Upper lobe of left lung (tissue), 4 donors: ENCODE measurements around the gene CFAP92.

Experiments
- EP300 ChIP-seq, 4 donors: sonication (generic); formaldehyde crosslinking; IDR thresholded peaks; one replicate each; pipeline ENCODE4 v1.5.1; 2017; ENCODE audit warnings: antibody characterized with exemption in 4 of 4, control low read depth in 2 of 4
- POLR2A ChIP-seq, 4 donors: fragments of 450-650 bp; IDR thresholded peaks; one replicate each; pipeline ENCODE4 v1.5.1; 2016 to 2017; ENCODE audit warnings: antibody characterized with exemption in 4 of 4, mild to moderate bottlenecking in 2 of 4
- POLR2AphosphoS5 ChIP-seq, 2 donors: sonication (generic); formaldehyde crosslinking; IDR thresholded peaks; one replicate each; pipeline ENCODE4 v1.5.1; 2017; ENCODE audit warnings: antibody characterized with exemption in 2 of 2

DNA sequence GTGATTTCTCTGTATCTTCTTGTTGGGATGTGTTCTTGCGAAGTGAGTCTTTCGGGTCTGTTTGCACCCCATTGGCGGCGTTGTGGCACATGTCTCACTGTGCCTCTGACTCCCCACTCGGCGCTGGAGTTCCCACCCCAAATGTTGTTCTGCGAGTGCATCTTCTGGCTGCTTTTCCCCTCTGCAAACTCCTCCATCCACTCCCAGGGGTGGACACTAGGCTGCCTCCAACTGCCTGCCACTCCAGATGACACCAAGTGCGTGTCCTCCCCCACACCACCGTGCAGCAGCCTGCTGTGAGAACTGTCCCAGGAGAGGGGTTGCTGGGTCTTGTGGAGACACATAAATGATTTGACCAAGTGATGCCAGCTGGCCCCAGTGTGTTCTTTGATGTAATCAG lies 24.9 kb upstream of the CFAP92 start:
- TF ChIP-seq EP300 (IDR thresholded peaks at IDR 0.05): no peak
- TF ChIP-seq POLR2AphosphoS5 (IDR thresholded peaks at IDR 0.05): no peak
- TF ChIP-seq POLR2A (IDR thresholded peaks at IDR 0.05): no peak
